HG02840 (cell line): ENCODE measurements around the gene HS2ST1.
A peak's percentile ranks its signal among the peaks of the same experiment; 100 is the strongest.
"Not testable (repeated sequence)": the region's sequence is repeated elsewhere in the genome, so short reads cannot be mapped to it uniquely, and the experiment has no call there.

Experiments
- ATAC-seq: cut with Tn5 transposase; IDR thresholded peaks from one replicate; pipeline ENCODE4 v1.9.1; 2021; ENCODE audit warnings: mild to moderate bottlenecking, moderate library complexity, moderate number of reproducible peaks; ENCODE audit not compliant: unreplicated experiment, low FRiP score

Gene HS2ST1

DNA sequence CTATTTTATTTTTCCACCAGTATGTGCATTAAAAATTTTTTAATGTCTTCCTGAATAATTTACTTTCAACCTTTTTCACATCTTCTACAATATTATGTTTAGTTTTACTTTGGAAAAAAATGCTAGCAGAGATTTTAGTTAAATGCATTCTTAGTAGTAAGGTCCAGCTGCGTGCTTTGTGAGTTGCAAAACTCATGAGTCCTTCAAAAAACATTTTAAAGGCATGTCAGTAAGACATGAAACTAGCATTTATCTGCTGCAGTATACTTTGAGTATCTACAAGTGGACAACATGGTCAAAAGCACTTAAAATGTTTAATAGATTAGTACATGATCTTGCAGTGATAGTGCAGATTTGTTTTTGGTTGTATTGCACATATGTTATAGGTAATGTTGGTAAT lies 139.0 kb downstream of the HS2ST1 start:
- ATAC-seq: no peak

DNA sequence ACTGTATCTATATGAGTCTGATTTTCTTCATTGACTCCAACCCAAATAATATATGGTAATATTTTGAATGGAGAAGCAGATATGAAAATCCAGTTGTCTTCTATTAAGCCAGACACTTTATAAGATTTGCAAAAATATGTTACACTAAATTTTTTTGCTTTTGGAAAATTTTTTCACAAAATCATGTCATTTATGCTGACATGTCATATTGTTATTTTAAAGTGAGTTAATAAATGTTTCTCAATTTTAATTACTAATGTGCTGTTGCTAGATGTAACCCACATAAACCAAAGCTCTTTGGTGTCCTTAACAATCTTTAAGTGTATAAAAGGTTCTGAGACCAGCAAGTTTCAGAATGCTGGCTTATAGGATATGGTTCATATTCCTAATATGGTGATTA lies 142.5 kb downstream of the HS2ST1 start:
- no peak for ATAC-seq

DNA sequence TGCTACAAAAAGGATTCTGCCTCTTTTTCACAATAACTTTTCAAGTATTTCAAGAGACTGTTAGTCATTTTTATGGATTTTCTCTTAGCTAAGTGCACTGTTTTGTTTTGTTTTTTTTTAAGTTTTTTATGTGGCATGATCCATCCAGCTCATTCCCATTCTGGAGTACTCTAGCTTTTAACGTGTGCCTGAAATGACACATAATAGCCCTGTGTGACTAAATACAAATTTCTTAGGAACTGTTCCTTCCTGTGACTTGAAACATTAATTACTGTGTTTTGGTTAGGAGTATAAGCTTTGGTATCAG lies 143.9 kb downstream of the HS2ST1 start:
- ATAC-seq: no peak

DNA sequence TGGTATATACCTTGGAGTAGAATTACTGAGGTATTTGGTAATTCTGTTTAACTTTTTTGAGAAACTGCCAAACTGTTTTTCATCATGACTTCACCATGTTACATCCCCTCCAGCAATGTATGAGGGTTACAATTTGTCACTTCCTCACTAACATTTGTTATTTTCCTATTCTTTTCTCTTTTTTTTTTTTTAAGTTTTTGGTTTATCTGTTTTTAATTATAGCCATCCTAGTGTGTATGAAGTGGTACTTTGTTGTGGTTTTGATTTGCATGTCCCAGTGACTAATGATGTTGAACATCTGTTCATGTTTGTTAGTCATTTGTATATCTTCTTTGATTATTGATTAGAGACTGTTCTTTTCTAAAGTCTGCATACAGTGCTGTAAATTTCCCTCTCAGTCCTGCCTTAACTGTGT lies 147.3 kb downstream of the HS2ST1 start:
- peak; percentile 56 for ATAC-seq

DNA sequence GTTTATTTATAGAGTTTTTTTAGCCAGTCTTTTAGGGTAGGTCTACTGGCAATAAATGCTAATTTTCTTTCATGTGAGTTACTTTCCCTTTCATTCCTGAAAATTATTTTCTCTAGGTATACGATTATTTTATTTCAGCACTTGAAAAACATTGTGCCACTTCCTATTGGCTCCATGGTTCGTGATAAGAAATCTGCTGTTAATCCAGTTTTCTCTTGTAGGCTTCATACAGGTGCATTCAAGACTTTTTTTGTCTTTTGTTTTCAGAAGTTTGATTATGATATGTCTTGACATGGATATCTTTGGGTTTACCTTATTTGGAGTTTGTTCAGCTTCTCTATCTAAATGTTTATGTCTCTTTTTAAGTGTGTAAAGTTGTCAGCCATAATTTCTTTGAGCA lies 148.3 kb downstream of the HS2ST1 start:
- ATAC-seq: no peak

DNA sequence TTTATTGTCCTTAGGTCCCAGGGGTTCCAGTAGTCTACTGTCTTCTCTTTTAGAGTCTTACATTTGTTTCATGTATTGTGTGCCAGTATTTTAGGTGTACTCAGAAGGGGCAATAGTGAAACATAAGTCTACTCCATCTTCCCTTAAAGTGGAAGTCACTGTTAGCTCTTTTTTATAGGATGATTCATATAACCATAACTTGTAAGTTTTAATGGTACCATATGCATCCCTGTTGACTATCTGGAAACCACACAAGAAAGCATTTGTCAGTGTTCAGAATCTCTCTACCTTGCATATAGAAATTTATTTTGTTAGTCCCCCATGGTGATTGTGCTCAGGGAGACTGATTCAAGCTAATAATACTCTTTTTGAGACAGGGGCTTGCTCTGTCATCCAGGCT lies 149.9 kb downstream of the HS2ST1 start:
- no peak for ATAC-seq

DNA sequence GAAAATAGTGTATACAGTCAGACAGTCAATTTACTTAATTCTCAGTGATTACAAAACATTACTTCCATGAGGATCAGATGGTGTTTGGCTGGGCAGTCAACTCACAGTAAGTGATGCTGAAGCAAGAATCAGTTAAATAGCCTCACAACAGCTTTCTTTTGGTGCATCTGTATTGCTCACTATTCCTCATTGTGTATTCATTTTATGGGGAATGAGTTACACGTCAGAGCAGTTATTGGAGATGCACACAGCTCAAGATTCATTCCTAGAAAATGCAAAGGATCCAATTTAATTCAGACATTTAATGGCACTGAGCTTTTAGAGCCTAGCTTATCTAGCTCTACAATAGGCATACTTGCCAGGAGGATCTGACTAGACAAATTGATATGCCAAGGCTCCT lies 150.6 kb downstream of the HS2ST1 start:
- no peak for ATAC-seq

DNA sequence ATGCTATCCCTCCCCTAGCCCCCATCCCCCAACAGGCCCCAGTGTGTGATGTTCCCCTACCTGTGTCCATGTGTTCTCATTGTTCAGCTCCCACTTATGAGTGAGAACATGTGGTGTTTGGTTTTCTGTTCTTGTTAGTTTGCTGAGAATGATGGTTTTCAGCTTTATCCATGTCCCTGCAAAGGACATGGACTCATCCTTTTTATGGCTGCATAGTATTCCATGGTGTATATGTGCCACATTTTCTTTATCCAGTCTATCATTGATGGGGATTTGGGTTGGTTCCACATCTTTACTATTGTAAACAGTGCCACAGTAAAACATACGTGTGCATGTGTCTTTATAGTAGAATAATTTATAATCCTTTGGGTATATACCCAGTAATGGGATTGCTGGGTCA lies 152.3 kb downstream of the HS2ST1 start:
- ATAC-seq: not testable (repeated sequence)

DNA sequence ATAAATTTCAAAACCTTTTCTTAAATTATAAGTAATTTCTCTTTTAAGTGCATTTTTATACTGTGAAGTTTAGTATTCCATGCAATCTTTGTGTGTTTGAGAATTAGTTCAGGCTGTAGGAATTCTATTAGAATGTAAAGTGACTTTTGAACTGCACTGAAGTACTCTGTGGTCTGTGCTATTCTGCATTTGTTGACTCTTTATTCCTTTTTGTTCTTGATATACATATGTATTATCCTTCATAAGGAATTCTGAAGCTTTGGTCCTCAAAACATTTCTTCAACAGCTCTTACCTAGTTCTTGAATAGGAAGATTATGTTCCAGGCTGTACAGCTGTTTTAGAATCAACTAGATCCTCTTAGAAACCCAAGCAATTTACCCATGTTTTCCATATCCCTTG lies 158.0 kb downstream of the HS2ST1 start:
- ATAC-seq: no peak

DNA sequence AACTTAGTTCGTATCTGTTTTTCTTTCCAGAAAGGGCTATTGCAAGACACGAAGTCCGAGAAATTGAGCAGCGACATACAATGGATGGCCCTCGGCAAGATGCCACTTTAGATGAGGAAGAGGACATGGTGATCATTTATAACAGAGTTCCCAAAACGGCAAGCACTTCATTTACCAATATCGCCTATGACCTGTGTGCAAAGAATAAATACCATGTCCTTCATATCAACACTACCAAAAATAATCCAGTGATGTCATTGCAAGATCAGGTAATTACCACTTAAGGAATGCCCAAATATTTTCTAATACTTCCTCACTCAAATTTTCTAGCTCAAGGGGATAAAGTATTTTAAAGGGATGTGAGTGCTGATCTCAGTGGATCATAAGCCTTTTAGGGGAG lies 158.5 kb downstream of the HS2ST1 start:
- no peak for ATAC-seq

DNA sequence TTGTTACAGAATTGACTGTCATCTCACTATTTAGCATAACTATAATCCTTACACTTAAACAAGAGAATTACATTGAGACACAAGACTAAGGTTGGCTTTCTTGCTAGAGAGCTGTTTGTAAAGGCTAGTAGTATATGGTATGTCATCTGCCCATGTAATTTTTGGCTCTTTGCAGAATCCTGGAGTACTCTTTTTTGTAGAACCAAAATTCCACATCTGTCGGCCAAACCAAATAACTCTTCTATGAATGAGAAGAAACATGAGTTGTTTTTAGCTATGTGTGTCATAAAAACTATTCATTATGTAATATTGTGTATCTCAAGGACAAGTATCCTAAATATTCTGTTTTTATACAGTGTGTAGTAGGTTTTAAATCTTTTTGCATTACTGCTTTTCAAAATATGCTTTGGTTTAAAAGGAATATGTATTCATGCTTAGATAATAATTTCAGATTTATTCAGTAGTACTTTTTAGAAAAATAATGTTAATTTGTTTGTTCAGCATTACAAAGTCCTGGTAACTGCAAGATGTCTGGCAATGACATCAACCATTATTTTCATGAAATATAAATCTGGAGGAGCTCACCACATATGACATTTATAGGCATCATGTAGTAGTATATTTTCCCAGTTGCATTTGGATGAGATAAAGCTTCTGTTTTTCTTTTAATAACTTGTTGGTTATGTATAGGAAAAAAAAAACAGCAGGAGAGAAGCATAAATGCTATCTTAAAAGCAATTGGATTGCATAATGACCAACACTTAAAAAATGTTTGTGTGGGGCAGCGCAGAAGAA lies 159.8 kb downstream of the HS2ST1 start:
- no peak for ATAC-seq

DNA sequence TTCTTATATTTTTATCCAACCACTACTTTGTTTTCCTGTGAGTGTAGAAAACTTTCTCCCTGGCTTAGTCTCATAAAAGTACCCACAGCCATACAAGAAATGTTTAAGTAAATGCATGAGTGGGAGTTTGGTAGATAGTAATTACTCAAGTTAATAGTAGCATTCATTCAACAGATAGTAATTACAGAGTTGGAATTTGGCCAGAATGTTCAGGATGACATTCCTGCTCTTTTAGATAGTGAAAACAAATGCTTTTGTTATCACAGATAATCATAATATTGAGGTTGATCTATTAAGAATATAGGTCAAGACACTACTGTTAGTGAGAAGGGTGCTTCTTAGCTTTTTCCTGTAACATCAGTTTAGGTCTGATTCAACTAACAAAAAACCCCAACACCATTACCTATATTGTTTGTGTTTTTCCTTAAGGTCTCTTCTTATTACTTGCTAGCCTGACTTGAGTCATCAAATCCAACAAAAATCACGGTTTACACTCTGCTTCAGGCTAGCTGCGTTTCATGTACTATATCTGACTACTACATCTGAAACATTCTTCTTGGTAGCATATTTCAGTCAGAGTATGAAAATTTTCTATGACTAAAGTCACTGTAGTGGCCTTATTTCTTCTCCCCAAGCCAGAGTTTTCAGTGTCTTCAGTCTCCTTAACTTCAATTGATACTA lies 163.7 kb downstream of the HS2ST1 start:
- ATAC-seq: no peak

DNA sequence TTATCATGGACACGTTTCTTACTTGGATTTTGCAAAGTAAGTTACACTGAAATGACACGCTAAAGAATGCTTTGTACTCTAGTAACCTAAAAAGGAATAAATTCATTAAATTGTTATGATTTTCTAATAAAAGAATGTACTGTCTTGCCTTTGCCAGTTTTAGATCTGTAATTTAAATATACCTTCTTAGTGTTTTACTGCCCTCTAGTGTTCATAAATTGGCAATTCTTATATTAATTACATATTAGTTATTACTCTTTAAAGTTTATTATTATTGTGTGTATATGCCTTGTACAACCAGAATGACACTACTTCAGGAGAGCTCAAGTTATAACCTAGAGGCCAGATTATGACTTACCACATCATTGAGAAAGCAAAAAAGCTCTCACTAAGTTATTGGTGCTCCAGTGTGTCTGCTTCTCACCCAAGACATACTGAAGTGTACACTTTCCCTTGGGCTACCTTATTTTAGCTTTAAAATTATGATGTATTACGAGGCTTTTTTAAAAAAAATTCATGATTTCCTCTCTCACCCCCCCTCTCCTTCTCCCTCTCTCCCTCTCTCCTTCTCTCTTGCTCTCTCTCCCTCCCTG lies 169.9 kb downstream of the HS2ST1 start:
- ATAC-seq: no peak

DNA sequence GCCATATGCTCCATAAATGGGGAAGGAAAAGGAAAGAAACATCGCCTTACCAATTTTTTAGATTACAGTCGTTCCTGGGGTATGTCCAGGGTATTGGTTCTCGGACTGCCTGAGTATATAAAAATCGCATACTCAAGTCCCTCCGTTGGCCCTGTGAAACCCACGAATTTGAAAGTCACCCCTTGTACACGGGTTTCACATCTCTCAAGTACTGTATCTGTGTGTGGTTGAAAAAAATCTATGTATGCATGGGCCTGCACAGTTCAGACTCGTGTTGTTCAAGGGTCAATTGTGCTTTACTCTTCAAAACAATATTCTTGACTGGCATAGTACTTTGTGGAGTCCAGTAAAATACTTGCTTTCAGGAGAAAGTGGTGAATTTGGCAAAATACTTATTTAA lies 171.7 kb downstream of the HS2ST1 start:
- no peak for ATAC-seq

DNA sequence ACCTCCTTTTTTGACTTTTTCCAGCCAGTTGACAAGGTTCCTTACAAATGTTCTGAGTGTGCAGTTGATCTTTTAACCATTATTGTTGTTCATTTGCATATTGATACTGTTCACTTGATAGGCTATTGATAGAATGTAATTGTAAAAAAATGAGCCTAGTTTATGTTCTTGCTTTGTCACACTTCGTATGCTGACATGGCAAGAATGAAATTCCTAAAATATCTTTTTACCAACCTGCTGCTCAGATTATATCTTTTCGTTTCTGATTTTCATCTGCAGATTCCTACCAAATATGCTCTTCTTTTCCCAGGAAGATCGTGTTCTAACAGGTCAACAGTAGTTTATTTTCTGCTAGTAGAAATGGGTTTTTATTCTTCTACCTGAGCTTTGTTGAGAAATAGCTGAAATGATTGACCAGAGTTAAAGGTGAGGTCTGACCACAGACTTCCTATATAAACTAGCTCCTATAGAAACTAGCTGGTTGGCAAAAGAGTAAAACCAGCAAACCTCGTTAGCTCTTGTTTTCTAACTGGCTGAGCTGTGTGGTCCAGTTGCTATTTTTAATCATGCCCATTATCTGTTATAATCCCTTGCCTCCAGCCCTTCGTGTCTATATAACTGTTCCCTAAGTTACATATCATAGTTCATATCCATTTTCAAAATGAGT lies 174.8 kb downstream of the HS2ST1 start:
- no peak for ATAC-seq

DNA sequence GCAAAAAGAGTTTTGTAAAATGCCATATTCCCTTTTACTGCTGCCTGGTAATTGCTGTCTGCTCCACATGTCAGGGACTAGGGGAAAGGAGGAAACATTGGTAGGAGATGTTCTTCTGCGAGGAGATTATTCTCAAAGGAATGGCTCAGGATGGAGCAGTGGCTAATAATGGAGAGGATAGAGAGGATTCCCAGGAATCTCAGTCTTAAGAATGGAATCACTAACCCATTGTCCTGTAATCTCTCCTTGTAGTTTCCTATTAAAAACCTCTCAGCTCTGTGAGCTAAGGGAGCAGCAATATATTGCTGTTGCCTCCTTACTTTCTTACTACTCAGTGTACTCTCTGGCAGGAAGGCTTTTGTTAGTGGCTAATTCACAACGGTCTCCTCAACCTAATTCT lies 175.4 kb downstream of the HS2ST1 start:
- no peak for ATAC-seq

DNA sequence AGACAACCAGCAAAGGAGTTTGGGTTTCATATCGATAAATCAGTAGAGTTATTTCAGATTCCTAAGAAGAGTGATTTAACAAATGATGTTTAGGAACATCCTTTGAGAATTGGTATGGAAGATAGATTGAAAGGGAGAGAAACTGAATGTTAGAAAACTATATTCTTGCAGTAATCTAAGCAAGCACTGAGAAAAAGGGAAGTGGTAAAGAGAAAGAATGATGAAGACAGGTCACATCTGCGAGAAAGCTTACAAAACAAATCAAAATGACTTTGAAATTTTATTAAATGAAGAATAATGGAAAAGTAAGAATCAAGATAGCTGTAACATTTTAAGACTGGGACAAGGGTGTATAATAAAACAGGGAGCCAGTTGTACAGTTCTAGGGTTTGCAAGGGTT lies 177.0 kb downstream of the HS2ST1 start:
- ATAC-seq: no peak

DNA sequence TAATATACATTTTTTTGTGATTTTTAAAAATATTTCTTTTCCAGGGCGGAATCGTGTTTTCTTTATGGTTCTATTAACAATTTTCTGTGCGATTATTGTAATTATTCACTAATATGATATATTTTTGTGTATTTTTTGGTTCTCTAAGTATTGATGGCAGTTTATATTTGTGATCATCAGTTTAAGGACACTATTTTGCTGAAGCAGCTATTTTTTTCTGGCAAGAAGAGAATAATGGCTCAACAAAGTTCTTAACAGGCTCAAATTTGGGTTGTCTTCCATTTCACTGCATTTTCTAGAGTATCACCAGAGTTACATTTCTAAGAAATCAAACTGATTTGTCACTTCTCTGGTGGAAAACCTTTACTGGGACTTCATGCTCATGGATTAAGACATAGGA lies 178.4 kb downstream of the HS2ST1 start:
- no peak for ATAC-seq

DNA sequence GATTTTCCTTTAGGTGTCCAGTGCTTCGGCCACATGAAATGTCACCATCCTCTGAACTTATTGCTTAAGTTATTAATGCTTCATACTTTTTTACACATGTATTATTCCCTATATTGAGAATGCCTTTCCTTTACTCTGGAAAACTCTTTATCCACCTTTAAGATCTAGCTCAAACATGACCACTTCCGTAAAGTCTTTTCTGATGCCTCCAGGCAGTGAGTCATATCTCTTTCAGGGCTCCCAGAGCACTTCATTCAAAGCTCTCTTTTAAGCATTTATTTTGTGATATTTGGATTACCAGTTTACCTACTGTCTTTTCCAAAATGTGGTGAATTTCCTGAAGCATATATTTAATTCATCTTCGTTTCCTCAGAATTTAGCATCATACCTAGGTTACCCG lies 178.9 kb downstream of the HS2ST1 start:
- ATAC-seq: no peak

DNA sequence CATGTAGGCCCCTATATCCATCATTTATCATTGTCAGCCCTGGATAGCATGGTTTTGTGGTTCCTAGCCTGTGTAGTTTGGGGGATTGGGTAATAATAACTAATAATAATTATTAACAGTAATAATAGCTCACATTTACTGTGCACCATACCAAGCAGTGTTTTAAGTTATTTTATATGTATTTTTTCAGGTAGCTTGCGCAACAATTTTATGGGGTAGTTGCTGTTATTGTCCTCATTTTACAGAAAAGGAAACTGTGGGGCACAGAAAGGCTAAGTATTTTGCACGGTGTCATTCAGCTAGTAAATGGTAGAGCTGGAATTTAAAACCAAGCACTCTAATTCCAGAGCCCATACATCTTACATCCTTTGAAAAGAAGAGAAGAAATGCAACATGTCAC lies 179.8 kb downstream of the HS2ST1 start:
- no peak for ATAC-seq

DNA sequence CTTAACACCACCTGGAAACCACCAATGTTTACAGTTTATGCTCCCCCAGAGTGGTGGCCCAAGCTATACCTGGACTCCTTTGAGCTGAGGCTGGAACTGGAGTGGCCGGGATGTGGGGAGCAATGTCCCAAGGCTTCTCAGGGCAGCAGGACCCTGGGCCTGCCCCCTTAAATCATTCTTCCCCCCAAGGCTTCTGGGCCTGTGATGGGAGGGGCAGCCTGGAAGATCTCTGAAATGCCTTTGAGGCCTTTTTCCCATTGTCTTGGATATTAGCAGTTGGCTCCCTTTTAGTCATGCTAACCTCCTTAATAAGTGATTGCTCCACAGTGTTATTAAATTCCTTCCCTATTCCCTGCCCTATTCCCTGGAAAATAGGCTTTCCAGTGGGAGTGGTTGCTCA lies 185.8 kb downstream of the HS2ST1 start:
- ATAC-seq: no peak
